ENCODE results near the gene OSBP2.

DNA sequence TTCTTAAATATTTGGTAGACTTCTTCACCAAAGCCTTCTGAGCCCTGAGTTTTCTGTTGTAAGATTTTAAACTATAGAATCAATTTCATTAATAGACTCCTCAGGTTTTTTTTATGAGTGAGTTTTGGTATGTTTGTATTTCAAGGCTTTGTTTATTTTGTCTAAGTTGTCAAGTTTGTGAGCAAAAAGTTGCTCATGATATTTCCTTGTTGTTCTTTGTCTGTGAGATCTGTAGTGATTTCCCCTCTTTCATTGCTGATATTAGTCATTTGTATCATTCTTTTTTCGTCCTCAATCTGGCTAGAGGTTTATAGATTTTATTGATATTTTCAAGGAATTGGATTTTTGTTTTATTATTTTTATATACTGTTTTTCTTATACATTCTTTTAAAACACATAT, 152.9 kb downstream of the OSBP2 start:
- TF ChIP-seq NFRKB (IDR thresholded peaks at IDR 0.05): no peak
- no peak for TF ChIP-seq SUZ12 (IDR thresholded peaks at IDR 0.05)
- no peak for TF ChIP-seq FOXK2 (IDR thresholded peaks at IDR 0.05)
- no peak for TF ChIP-seq FOXA1 (IDR thresholded peaks at IDR 0.05)
- no peak for TF ChIP-seq BHLHE40 (IDR thresholded peaks at IDR 0.05; ENCODE audit: borderline replicate concordance)
- TF ChIP-seq FOXM1 (IDR thresholded peaks at IDR 0.05; ENCODE audit: borderline replicate concordance): no peak
- TF ChIP-seq, protein P1, sequence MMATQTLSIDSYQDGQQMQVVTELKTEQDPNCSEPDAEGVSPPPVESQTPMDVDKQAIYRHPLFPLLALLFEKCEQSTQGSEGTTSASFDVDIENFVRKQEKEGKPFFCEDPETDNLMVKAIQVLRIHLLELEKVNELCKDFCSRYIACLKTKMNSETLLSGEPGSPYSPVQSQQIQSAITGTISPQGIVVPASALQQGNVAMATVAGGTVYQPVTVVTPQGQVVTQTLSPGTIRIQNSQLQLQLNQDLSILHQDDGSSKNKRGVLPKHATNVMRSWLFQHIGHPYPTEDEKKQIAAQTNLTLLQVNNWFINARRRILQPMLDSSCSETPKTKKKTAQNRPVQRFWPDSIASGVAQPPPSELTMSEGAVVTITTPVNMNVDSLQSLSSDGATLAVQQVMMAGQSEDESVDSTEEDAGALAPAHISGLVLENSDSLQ (IDR thresholded peaks at IDR 0.05): no peak
